Liver (tissue), 9 donors: ENCODE results near the gene SLC17A9. TPM values are rescaled to one million over a fixed set of nuclear protein-coding genes. Genes with fewer than 3 reads are reported as not detected.
A peak's percentile ranks its signal among the peaks of the same experiment; 100 is the strongest.

Source experiments
- DNase-seq: peaks from one replicate; pipeline ENCODE4 v3.0.0-alpha.2; 2017; ENCODE audit warnings: low spot score
- H3K27ac ChIP-seq, 2 donors: one replicate each; pipeline ENCODE4 v1.7.0; 2013; ENCODE audit warnings: inconsistent platforms in 2 of 2, low read length in 2 of 2, control low read depth in 1 of 2, low read depth in 1 of 2, mild to moderate bottlenecking in 1 of 2
- H3K27me3 ChIP-seq, 4 donors: one replicate each; pipeline versions ENCODE4 v1.6.1 to v1.7.0; 2013; ENCODE audit warnings: low read length in 3 of 4, inconsistent platforms in 1 of 4, mild to moderate bottlenecking in 1 of 4, moderate library complexity in 1 of 4; ENCODE audit not compliant: control insufficient read depth in 4 of 4, insufficient read depth in 4 of 4
- H3K36me3 ChIP-seq, 4 donors: one replicate each; pipeline versions ENCODE4 v1.6.1 to v1.7.0; 2013; ENCODE audit warnings: low read length in 3 of 4, mild to moderate bottlenecking in 3 of 4, low read depth in 1 of 4, moderate library complexity in 1 of 4; ENCODE audit not compliant: control insufficient read depth in 4 of 4, insufficient read depth in 3 of 4
- H3K4me1 ChIP-seq, 4 donors: one replicate each; pipeline versions ENCODE4 v1.6.1 to v1.7.0; 2013; ENCODE audit warnings: low read length in 3 of 4, mild to moderate bottlenecking in 3 of 4, moderate library complexity in 1 of 4; ENCODE audit not compliant: control insufficient read depth in 4 of 4, insufficient read depth in 4 of 4
- H3K4me3 ChIP-seq, 3 donors: one replicate each; pipeline versions ENCODE4 v1.6.1 to v1.7.0; 2013; ENCODE audit warnings: low read length in 3 of 3, control low read depth in 1 of 3, low read depth in 1 of 3, mild to moderate bottlenecking in 1 of 3
- H3K9ac ChIP-seq, 2 donors: one replicate each; pipeline ENCODE4 v1.7.0; 2013; ENCODE audit warnings: low read length in 2 of 2, mild to moderate bottlenecking in 2 of 2, moderate library complexity in 2 of 2, control low read depth in 1 of 2, low read depth in 1 of 2
- H3K9me3 ChIP-seq, 4 donors: one replicate each; pipeline versions ENCODE4 v1.6.1 to v1.7.0; 2013; ENCODE audit warnings: low read length in 3 of 4; ENCODE audit not compliant: control insufficient read depth in 4 of 4
- CTCF ChIP-seq: fragments of 150-350 bp; IDR thresholded peaks from 2 replicates; pipeline ENCODE4 v1.5.1; 2017; ENCODE audit warnings: improper control_type of control experiment, low read depth, low read length; ENCODE audit not compliant: missing input control
- GABPA ChIP-seq, 2 donors: IDR thresholded peaks in 1 of 2; conservative IDR thresholded peaks in 1 of 2; 2 replicates each; pipeline ENCODE4 v1.6.1; 2016; ENCODE audit warnings: antibody characterized with exemption in 2 of 2, mild to moderate bottlenecking in 1 of 2, moderate library complexity in 1 of 2
- JUND ChIP-seq, 2 donors: IDR thresholded peaks; 2 replicates each; pipeline ENCODE4 v1.6.1; 2016; ENCODE audit warnings: antibody characterized with exemption in 2 of 2
- MAX ChIP-seq: IDR thresholded peaks from 2 replicates; pipeline ENCODE4 v1.6.1; 2016; ENCODE audit warnings: antibody characterized with exemption
- NR2F2 ChIP-seq: IDR thresholded peaks from 2 replicates; pipeline ENCODE4 v1.6.1; 2016; ENCODE audit warnings: antibody characterized with exemption
- RAD21 ChIP-seq, 2 donors: IDR thresholded peaks; 2 replicates each; pipeline ENCODE4 v1.6.1; 2016; ENCODE audit warnings: antibody characterized with exemption in 2 of 2, mild to moderate bottlenecking in 2 of 2
- REST ChIP-seq: IDR thresholded peaks from 2 replicates; pipeline ENCODE4 v1.6.1; 2016; ENCODE audit warnings: antibody characterized with exemption, mild to moderate bottlenecking
- YY1 ChIP-seq: IDR thresholded peaks from 2 replicates; pipeline ENCODE4 v1.6.1; 2016; ENCODE audit warnings: antibody characterized with exemption, mild to moderate bottlenecking
- WGBS: extraction: QIAGEN DNeasy Blood & Tissue Kit; methylation state at CpG from one replicate; pipeline ENCODE4 v1.1.7; 2013; 5-methylcytosine and 5-hydroxymethylcytosine counted together
- polyA plus RNA-seq, 2 donors: library from polyadenylated mRNA; stranded (reverse) in 1 of 2; unstranded in 1 of 2; fragments of 200-250 nt in 1 of 2; fragments of >200 nt in 1 of 2; fragmentation: Nextera tagmentation in 1 of 2; extraction: Ambion mirVana in 1 of 2; gene quantifications; one replicate each; pipeline versions ENCODE4 v1.2.1 to v1.2.3, GENCODE V29; 2013 to 2015
- total RNA-seq, 2 donors: library from RNA; depleted of rRNA; stranded (reverse); fragments of >200 nt; gene quantifications; one replicate each; pipeline ENCODE4 v1.2.3, GENCODE V29; 2014
- donor health status: healthy.
- donor health status: healthy.
- donor health status: healthy.
- donor health status: healthy.
- donor health status: healthy.

The SLC17A9 gene
- total and polyA plus RNA-seq, 4 donors, result 16.0 to 138 (median 64.6) TPM

GRCh38 chr20:63005365-63005861, 52.9 kb downstream of the SLC17A9 start:
- 7% methylated on average over 43 of the region's 43 CpGs for WGBS
- peaks cover 5 to 28% (median 22%) of the 10 kb centered on the region in 4 donors for H3K27me3 ChIP-seq
- no peak overlapping the region for H3K27ac ChIP-seq
- H3K9ac ChIP-seq, result no peak overlapping the region
- no peaks in the 10 kb centered on the region for H3K9me3 ChIP-seq
- no peak overlapping the region for H3K4me3 ChIP-seq
- peaks cover 5 to 26% (median 12%) of the 10 kb centered on the region in 4 donors for H3K4me1 ChIP-seq
- no peak for DNase-seq
- no peaks in the 10 kb centered on the region for H3K36me3 ChIP-seq
- TF ChIP-seq CTCF (no peak), REST (no peak), NR2F2 (no peak), RAD21 (IDR thresholded peaks at IDR 0.05) (no peak), GABPA (IDR thresholded peaks at IDR 0.05 in 1 of 2, conservative IDR thresholded peaks at IDR 0.05 in 1 of 2) (no peak), JUND (IDR thresholded peaks at IDR 0.05) (no peak), YY1 (no peak)

GRCh38 chr20:63005862-63006539, 53.5 kb downstream of the SLC17A9 start:
- Histone ChIP-seq H3K9ac (no peak overlapping the region), H3K36me3 (no peaks in the 10 kb centered on the region), H3K27me3 (peaks cover 5 to 28% (median 21%) of the 10 kb centered on the region in 4 donors), H3K4me1 (peaks cover 5 to 26% (median 12%) of the 10 kb centered on the region in 4 donors), H3K9me3 (no peaks in the 10 kb centered on the region), H3K4me3 (peak overlapping the region in 1 of 3 donors; percentile 7), H3K27ac (no peak overlapping the region)
- DNase-seq, result no peak
- 4% methylated on average over 90 of the region's 90 CpGs for WGBS
- TF ChIP-seq GABPA (IDR thresholded peaks at IDR 0.05 in 1 of 2, conservative IDR thresholded peaks at IDR 0.05 in 1 of 2) (no peak), YY1 (no peak), MAX (no peak)
